ENCODE results near the gene LIX1L.

DNA sequence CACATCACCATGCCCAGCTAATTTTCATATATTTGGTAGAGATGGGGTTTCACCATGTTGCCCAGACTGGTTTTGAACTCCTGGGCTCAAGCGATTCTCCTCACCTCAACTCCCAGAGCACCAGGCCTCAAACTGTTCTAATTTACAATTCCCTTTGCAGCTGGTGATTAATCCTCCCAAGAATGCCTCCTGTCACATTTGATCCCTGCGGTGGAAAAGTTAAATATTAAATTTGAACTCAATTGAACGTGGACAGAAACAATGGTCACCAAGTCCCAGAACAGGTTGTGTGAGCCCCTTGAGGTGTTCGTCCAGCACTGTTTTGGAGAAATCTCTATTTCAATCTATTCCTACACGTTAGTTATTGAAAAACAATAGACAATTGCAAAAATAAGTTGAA, 70.2 kb downstream of the LIX1L start:
- TF ChIP-seq, protein P1, sequence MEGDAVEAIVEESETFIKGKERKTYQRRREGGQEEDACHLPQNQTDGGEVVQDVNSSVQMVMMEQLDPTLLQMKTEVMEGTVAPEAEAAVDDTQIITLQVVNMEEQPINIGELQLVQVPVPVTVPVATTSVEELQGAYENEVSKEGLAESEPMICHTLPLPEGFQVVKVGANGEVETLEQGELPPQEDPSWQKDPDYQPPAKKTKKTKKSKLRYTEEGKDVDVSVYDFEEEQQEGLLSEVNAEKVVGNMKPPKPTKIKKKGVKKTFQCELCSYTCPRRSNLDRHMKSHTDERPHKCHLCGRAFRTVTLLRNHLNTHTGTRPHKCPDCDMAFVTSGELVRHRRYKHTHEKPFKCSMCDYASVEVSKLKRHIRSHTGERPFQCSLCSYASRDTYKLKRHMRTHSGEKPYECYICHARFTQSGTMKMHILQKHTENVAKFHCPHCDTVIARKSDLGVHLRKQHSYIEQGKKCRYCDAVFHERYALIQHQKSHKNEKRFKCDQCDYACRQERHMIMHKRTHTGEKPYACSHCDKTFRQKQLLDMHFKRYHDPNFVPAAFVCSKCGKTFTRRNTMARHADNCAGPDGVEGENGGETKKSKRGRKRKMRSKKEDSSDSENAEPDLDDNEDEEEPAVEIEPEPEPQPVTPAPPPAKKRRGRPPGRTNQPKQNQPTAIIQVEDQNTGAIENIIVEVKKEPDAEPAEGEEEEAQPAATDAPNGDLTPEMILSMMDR (conservative IDR thresholded peaks at IDR 0.05 in 1 of 2, IDR thresholded peaks at IDR 0.05 in 1 of 2; ENCODE audit: low read depth in 1 of 2, low read length in 2 of 2): no peak
- no peak for TF ChIP-seq EZH2 (IDR thresholded peaks at IDR 0.05; ENCODE audit: low read length, missing control alignments)
